Panc1 (cell line): ENCODE results near the gene PREB. TPM values are rescaled to one million over a fixed set of nuclear protein-coding genes. Genes with fewer than 3 reads are reported as not detected.

Source experiments
- ATAC-seq: fragments of 200-7000 bp; cut with Tn5 transposase; 2 replicates; pipeline ENCODE4 v1.9.1; 2020; ENCODE audit warnings: mild to moderate bottlenecking, moderate library complexity
- BruUV-seq: library from RNA; stranded (reverse); fragments of 400-500 nt; replicated peaks from 2 replicates; lab custom pipeline; 2021; lab: Mats Ljungman, UMichigan
- CTCF ChIA-PET: fragments of 300-600 bp; sonication (Branson Sonifier 250); formaldehyde crosslinking; loops from one replicate; lab custom pipeline; 2022; ENCODE audit warnings: antibody characterized with exemption; lab: Charles Lee
- POLR2A ChIA-PET: fragments of 300-600 bp; sonication (Branson Sonifier 250); formaldehyde crosslinking; loops from one replicate; lab custom pipeline; 2022; ENCODE audit warnings: antibody characterized with exemption; lab: Charles Lee
- DNase-seq: peaks from one replicate; pipeline ENCODE4 v3.0.0-alpha.2; 2010; ENCODE audit warnings: low read depth, low spot score
- H3K27ac ChIP-seq: 2 replicates; pipeline ENCODE4 v1.5.1; 2011; ENCODE audit warnings: mild to moderate bottlenecking, low read length, inconsistent platforms
- H3K27me3 ChIP-seq: fragments of 200-500 bp; sonication (Bioruptor generic); 2 replicates; pipeline ENCODE4 v1.6.0; 2014; ENCODE audit warnings: low read length, inconsistent platforms; ENCODE audit not compliant: control insufficient read depth, insufficient read depth
- H3K36me3 ChIP-seq: fragments of 200-500 bp; sonication (Bioruptor generic); 2 replicates; pipeline ENCODE4 v1.5.1; 2014; ENCODE audit warnings: inconsistent platforms, mild to moderate bottlenecking, low read length, moderate library complexity; ENCODE audit not compliant: control insufficient read depth, insufficient read depth
- H3K4me1 ChIP-seq: 2 replicates; pipeline ENCODE4 v1.5.1; 2011; ENCODE audit warnings: inconsistent platforms, mild to moderate bottlenecking, low read length, moderate library complexity; ENCODE audit not compliant: control insufficient read depth, insufficient read depth
- H3K4me3 ChIP-seq, 2 experiments: 2 replicates each; pipeline ENCODE4 v1.5.1; 2011 to 2012; ENCODE audit warnings: low read depth in 2 of 2, low read length in 2 of 2, mild to moderate bottlenecking in 2 of 2, inconsistent platforms in 1 of 2, moderate library complexity in 1 of 2
- H3K9me3 ChIP-seq: fragments of 200-500 bp; sonication (Bioruptor generic); 2 replicates; pipeline ENCODE4 v1.5.1; 2014; ENCODE audit warnings: low read depth, mild to moderate bottlenecking, inconsistent platforms, low read length, moderate library complexity; ENCODE audit not compliant: control insufficient read depth, insufficient read depth
- CTCF ChIP-seq: fragments of 450-650 bp; IDR thresholded peaks from 2 replicates; pipeline ENCODE4 v1.5.1; 2017; ENCODE audit warnings: mild to moderate bottlenecking
- POLR2AphosphoS5 ChIP-seq: IDR thresholded peaks from 2 replicates; pipeline ENCODE4 v1.6.1; 2012; ENCODE audit warnings: mild to moderate bottlenecking, low read depth, low read length, moderate library complexity
- REST ChIP-seq, 2 experiments: IDR thresholded peaks; 2 replicates each; pipeline ENCODE4 v1.6.1; 2011 to 2012; ENCODE audit warnings: low read depth in 2 of 2, control low read depth in 1 of 2, low read length in 1 of 2, mild to moderate bottlenecking in 1 of 2, moderate library complexity in 1 of 2; ENCODE audit not compliant: insufficient read depth in 1 of 2
- SIN3A ChIP-seq: IDR thresholded peaks from 2 replicates; pipeline ENCODE4 v1.6.1; 2012; ENCODE audit warnings: low read depth, mild to moderate bottlenecking, low read length, moderate library complexity, borderline replicate concordance; ENCODE audit not compliant: insufficient read depth
- TCF7L2 ChIP-seq: IDR thresholded peaks from 2 replicates; pipeline ENCODE4 v1.6.1; 2011; ENCODE audit warnings: mild to moderate bottlenecking, low read depth, low read length, inconsistent platforms
- in situ Hi-C: cut with HindIII; loops from 2 replicates; pipeline ENCODE4 v1.10.0; 2016; ENCODE audit warnings: low sequenced_read_pairs, low pct_unique_long_range_greater_than_20kb
- intact Hi-C: fragments of 100-400 bp; cut with micrococcal nuclease; formaldehyde crosslinking; loops from one replicate; pipeline ENCODE4 v1.10.0; 2022; ENCODE audit not compliant: unreplicated experiment
- total RNA-seq: library from RNA; stranded (reverse); gene quantifications from one replicate; pipeline ENCODE4 v1.2.1, GENCODE V29; 2021; ENCODE audit not compliant: unreplicated experiment

PREB gene
- total RNA-seq, 1 experiment from 2014 or later, result 60.9 TPM

DNA sequence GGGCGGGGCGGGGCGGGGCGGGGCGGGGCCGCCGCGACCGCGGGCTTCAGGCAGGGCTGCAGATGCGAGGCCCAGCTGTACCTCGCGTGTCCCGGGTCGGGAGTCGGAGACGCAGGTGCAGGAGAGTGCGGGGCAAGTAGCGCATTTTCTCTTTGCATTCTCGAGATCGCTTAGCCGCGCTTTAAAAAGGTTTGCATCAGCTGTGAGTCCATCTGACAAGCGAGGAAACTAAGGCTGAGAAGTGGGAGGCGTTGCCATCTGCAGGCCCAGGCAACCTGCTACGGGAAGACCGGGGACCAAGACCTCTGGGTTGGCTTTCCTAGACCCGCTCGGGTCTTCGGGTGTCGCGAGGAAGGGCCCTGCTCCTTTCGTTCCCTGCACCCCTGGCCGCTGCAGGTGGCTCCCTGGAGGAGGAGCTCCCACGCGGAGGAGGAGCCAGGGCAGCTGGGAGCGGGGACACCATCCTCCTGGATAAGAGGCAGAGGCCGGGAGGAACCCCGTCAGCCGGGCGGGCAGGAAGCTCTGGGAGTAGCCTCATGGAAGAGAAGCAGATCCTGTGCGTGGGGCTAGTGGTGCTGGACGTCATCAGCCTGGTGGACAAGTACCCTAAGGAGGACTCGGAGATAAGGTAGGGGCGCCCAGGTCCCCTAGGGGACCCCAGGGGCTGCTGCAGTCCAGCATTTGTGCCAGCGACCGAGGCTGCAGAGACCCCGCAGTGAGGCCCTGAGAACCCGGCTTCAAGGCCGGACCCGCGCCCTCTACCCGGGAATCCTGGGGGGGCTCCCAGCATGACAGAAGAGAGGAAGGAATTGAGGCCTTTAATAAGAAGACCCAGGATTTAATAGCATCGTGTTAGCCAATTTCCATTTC lies 47.5 kb downstream of the PREB start, which contains the start of gene KHK:
Gene KHK (plus strand): TSS at position 49 of the 870 bp plus-strand sequence. CDS start 488 bp downstream, at position 537.
- POLR2A ChIA-PET, result interaction anchor here (0.7 kb wide), 2 partner anchors 72 to 76 kb away, joined by 11 to 16 read pairs; no protein-coding TSS in a partner anchor

More for the DNA sequence above, 47.5 kb downstream of the PREB start, which contains the start of gene KHK:
- peak within 1 kb of the TSS; percentile 70 for H3K27ac ChIP-seq
- peaks cover 4% of the 10 kb centered on the region; the same call in 1 of the 2 replicates for H3K4me1 ChIP-seq
- H3K27me3 ChIP-seq, result no peaks in the 10 kb centered on the region
- no peaks in the 10 kb centered on the region for H3K9me3 ChIP-seq
- H3K4me3 ChIP-seq, result peak within 1 kb of the TSS; percentile 61 to 86
- ATAC-seq, result peak; percentile 45
- no TSS peak for BruUV-seq
- intact Hi-C loops, result loop anchor here (10.0 kb wide), 1 partner anchor 122 kb away; no protein-coding TSS in a partner anchor
- no peaks in the 10 kb centered on the region for H3K36me3 ChIP-seq
- TF ChIP-seq CTCF, result no peak
- no peak for TF ChIP-seq SIN3A
- TF ChIP-seq POLR2AphosphoS5, result no peak
- TF ChIP-seq REST (IDR thresholded peaks at IDR 0.05; ENCODE audit: insufficient read depth in 1 of 2, low read depth in 2 of 2, low read length in 1 of 2), result no peak
- TF ChIP-seq TCF7L2, result no peak
- in situ Hi-C loops, result no loop called here
- no peak for DNase-seq
- CTCF ChIA-PET, result interaction anchor here (0.6 to 1.1 kb wide), 4 partner anchors 104 to 213 kb away, joined by 3 to 5 read pairs (median 3); no protein-coding TSS in a partner anchor
